KOPT-K1 (cell line): ENCODE data around the gene FAM118A.
A peak's percentile ranks its signal among the peaks of the same experiment; 100 is the strongest.
"Not testable (repeated sequence)": the region's sequence is repeated elsewhere in the genome, so short reads cannot be mapped to it uniquely, and the experiment has no call there.

Experiments used
- H3K27ac ChIP-seq: fragments of 200-600 bp; sonication (generic); 2 replicates; pipeline ENCODE4 v1.5.1; 2016; ENCODE audit warnings: antibody characterized with exemption, mild to moderate bottlenecking, low read depth, low read length; ENCODE audit not compliant: poor library complexity, severe bottlenecking
- H3K36me3 ChIP-seq: fragments of 200-600 bp; sonication (generic); 2 replicates; pipeline ENCODE4 v1.5.1; 2017; ENCODE audit warnings: antibody characterized with exemption, mild to moderate bottlenecking, low read length, moderate library complexity; ENCODE audit not compliant: insufficient read depth
- H3K9me3 ChIP-seq: fragments of 200-600 bp; sonication (generic); 2 replicates; pipeline ENCODE4 v1.5.1; 2017; ENCODE audit warnings: antibody characterized with exemption, low read length, mild to moderate bottlenecking; ENCODE audit not compliant: insufficient read depth, poor library complexity, severe bottlenecking

FAM118A gene

DNA sequence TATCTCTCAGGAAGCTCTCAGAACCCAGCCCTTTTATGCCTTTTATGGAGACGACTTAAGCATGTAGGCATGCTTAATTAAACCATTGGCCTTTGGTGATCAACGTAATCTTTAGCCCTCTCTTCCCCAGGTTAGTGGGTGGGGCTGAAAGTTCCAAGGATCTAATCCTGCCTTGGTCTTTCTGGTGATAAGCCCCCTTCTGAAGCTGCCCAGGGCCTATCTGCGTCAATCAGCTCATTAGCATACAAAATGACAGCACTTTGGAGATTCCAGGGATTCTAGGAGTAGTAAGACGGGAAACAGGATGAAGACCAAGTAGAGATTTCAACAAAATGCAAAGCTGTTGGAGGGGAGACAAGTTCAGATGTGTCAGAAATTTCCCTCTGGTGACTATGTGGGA, 3.1 kb downstream of the FAM118A start:
- H3K36me3 ChIP-seq = no peaks in the 10 kb centered on the region
- no peaks in the 10 kb centered on the region for H3K9me3 ChIP-seq
- no peak overlapping the region for H3K27ac ChIP-seq

DNA sequence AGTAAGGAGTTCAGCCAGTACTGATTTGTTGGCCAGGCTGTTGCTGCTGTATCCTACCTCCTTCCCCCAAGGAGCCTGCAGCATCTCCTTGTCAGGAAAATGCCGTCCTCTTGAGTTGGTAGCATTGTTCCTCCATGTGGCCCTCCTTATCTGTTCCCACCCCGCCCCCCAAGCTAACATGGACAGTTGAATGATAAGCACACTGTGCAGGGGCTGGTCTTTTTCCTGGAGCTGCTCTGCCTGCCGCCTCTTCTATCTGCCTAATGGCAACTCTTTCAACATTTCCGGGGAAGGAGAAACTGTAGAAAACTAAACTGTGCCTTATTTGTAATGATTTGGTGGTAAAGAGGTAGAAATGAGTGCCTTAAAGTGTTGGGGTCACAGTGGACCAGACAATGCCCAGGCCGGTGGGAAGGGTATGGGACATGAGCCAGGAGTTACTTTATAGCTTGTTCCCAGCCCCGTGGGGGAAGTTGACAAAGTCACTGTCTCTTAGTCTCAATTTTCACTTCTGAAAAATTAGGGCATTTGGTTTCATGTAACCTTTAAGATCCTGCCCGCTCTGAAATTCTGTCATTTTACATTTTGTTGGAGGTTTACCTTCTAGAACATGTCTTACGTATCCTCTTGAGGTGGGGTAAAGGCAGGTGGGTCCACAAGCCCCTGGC, 4.5 kb downstream of the FAM118A start:
- H3K27ac ChIP-seq = no peak overlapping the region
- no peaks in the 10 kb centered on the region for H3K9me3 ChIP-seq
- H3K36me3 ChIP-seq = no peaks in the 10 kb centered on the region

DNA sequence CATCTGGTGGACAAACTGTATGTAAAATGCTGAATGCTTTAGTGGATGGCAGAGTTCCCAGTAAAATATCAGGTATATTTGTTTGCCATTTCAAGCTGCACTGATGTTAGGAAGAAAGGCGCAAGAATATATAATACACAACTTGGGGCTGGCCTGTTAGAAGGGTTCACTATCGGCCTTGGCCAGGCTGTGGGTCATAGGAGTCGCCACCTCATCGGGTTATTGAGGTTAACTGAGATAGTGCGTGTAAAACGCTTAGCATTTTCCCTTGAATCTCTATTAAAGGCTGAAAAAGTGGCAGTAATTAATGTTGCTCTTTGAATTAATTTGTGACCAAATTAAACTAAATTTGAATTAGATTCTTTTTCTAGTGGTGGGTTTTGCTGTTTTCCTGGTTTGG, 5.1 kb downstream of the FAM118A start:
- Histone ChIP-seq H3K27ac (no peak overlapping the region), H3K36me3 (no peaks in the 10 kb centered on the region), H3K9me3 (no peaks in the 10 kb centered on the region)

DNA sequence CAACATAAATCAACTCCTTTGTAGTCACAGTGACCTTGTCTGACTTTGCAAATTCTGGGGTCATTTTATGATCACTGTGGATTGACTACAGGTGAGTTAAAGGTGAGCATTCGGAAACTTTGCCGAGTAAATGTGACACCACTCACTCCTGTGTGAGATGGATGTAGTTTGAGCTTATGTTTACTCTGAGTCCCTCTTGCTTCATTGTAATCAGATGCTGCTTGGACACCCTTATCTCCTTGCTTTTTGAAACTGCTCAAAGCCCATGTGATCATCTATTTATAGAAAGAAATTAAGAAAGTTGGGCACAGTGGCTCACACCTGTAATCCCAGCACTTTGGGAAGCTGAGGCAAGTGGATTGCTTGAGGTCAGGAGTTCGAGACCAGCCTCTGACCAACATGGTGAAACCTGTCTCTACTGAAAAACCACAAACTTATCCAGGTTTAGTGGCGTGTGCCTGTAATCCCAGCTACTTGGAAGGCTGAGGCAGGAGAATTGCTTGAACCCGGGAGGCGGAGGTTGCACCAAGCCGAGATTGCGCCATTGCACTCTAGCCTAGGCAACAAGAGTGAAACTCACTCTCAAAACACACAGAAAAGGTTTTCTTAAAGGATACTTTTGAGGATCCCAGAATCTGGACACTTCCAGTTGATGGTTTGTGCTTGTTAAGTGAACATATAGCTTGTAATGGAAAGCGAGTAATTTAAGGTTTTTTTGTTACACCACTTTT, 7.2 kb downstream of the FAM118A start:
- Histone ChIP-seq H3K9me3 (no peaks in the 10 kb centered on the region), H3K27ac (no peak overlapping the region), H3K36me3 (no peaks in the 10 kb centered on the region)

DNA sequence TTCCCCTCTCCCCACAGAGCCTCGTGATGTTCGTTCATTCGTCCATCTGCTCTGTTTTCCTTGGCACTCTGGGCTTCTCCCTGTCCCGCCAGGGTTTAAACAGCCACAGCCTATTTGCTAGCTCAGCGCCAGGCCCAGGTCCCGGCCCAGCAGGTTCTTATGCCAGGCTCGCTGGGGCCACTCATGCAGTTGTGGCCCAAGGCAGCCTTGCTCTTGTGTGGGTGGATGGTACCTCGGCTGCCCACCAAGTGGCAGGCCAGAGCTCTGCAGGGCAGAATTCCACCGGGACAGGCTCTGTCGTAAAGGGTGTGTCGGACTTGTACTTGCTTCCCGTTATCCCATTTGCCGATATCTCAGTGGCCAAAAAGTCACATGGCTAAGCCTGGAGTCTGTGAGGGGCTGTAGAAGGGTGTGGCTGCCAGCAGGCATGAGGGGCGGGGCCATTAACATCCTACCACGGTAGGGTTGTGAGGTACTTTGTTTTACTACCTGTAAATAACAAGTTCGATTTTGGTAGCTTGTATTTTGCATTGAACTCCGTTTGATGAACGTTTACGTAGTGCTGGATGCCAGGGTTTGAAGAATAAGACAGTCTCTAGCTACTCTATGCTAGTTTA, 7.9 kb downstream of the FAM118A start:
- no peak overlapping the region for H3K27ac ChIP-seq
- no peaks in the 10 kb centered on the region for H3K9me3 ChIP-seq
- peaks cover 4% of the 10 kb centered on the region; the same call in 1 of the 2 replicates for H3K36me3 ChIP-seq

DNA sequence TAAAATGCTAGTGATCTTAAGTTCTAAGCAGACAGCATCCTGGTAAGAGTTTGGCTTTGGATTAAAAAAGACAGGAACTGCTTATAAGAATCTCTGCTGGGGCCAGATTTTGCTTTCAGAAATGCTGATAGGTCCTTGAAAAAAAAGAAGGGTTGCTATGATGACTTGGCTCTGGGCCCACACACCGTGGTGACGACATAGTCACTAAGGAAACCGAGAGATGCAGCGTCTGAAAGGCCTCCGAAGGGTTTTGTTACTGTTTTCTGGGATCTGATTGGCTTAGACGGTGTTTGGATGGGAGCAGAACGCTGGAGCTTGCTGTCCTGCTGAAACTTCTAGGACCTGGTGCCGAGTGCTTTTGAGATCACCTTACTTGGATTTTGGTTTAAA, 8.4 kb downstream of the FAM118A start:
- Histone ChIP-seq H3K27ac (peak overlapping the region; percentile 17), H3K9me3 (no peaks in the 10 kb centered on the region), H3K36me3 (peaks cover 9% of the 10 kb centered on the region; the same call in 1 of the 2 replicates)

DNA sequence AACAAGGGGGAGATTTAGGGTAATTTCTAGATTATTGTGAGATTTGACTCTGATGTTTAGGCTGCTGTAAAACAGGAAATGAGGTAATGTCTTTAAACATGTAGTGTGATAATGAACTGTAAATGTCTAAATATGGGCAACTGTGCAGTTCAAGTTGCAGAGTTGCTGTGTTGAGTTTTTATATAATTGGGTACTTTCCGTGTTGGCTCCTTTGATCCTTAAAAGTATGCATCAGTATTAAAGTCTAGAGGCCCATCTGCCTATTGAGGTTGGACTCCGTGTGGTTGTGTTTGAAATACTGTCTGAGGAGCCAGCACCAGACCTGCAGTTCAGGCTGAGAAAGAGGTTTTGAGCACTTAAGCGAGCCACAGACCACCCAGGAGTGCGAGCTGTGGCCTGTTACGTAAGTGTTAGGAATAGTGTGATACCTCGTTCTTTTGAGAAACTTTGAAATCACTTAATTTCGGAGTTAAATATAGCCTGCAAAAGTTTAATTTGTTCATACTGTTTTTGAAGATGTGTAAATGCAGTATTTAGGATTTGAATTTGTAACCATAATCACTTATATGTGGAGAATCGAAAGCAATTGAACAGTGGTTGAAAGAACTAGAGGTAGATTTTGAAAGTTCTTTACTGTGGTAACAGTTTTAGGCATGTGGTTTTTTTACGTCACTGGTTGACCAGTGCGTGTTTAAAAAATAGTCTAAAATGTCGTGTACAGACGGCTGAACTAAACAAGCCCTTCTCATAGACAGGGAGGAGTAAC, 9.0 kb downstream of the FAM118A start:
- Histone ChIP-seq H3K27ac (peak overlapping the region; percentile 17), H3K36me3 (peaks cover 15% of the 10 kb centered on the region; the same call in 1 of the 2 replicates)

DNA sequence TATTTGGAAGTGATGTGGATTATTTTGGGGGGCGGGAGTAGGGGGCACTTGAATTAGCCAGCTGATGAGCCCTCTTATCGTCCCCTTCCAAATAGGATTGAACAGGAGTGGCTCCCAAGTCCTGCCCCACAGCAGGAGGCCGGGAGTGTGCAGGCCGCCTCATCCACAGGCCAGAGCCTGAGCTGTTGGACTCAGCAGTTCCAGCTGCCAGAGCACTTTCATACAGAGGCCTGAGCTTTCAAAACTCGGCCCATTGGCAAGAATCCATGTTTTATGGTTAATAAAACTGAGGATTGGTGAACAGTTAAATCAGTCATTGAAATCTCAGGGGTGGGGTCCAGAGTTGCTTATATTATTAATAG, 9.6 kb downstream of the FAM118A start:
- H3K27ac ChIP-seq = no peak overlapping the region
- no peaks in the 10 kb centered on the region for H3K9me3 ChIP-seq
- H3K36me3 ChIP-seq = peaks cover 21% of the 10 kb centered on the region; the same call in 1 of the 2 replicates

More for the DNA sequence above, 9.0 kb downstream of the FAM118A start:
- no peaks in the 10 kb centered on the region for H3K9me3 ChIP-seq

DNA sequence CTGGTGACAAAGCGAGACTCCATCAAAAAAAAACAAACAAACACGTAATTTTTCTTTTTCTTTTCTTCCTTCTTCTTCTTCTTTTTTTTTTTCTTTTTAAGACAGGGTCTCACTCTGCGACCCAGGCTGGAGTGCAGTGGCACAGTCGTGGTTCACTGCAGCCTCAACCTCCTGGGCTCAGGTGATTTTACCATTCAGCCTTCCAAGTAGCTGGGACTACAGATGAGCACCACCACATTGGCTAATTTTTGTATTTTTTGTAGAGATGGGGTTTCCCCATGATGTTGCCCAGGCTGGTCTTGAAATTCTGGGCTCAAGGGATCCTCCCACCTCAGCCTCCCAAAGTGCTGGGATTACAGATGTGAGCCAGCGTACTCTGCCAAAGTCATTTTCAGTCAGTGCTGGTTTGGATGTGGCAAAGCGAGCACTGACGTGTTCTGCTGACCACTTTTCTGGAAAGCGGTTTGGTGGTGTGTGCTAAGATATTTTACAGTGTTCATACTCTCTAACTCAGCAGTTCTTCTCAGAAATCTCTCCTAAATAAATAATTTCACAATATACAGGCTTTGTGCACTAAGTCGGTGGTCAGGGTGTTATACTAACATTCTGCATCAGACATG, 10.7 kb downstream of the FAM118A start:
- Histone ChIP-seq H3K36me3 (peaks cover 30% of the 10 kb centered on the region; the same call in 1 of the 2 replicates), H3K27ac (no peak overlapping the region), H3K9me3 (no peaks in the 10 kb centered on the region)

DNA sequence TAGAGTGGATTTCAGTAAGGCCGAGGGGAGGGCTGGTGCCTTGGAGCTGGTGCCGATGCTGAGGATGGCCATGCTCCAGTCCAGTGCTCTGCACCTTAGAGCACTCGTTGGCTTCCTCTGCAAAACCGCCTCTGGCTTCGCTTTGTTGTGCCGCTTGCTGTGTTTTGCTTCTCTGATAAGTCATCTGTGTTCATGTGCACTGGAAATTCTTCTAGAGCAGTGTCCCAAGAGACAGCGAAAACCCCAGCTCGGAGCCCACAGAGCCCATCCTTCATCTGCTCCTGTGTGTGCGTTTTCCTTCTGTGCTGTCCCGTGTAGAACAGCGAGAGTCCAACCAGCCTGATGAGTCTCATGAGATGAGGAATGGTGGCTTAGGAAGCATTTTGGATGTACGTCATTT, 12.1 kb downstream of the FAM118A start:
- Histone ChIP-seq H3K27ac (no peak overlapping the region), H3K9me3 (no peaks in the 10 kb centered on the region), H3K36me3 (peaks cover 30% of the 10 kb centered on the region; the same call in 1 of the 2 replicates)

DNA sequence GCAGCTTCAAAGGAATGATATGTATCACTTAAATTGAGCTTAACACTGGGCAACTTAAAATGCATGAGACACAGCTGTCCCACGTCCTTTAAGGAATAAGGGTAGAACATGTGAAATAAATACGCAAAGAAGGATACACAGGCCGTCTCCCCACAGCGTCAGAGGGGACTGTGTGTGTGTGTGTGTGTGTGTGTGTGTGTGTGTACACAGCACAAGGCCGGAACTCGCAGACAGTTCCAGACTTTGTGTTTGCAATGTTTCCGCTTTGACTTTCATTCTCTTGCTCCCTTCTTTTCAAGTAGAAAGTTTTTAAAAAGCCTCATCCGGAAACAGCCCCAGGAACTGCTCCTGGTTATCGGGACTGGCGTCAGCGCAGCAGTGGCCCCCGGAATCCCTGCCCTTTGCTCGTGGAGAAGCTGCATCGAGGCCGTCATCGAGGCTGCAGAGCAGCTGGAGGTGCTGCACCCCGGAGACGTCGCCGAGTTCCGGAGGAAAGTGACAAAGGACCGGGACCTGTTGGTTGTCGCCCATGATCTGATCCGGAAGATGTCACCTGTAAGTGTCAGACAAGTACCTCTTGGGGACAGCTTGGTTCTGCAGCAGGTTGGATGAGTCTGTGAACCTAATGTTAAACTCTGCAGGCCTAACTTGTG, 13.3 kb downstream of the FAM118A start:
- Histone ChIP-seq H3K36me3 (peaks cover 37% of the 10 kb centered on the region; the same call in 1 of the 2 replicates), H3K9me3 (no peaks in the 10 kb centered on the region), H3K27ac (no peak overlapping the region)

DNA sequence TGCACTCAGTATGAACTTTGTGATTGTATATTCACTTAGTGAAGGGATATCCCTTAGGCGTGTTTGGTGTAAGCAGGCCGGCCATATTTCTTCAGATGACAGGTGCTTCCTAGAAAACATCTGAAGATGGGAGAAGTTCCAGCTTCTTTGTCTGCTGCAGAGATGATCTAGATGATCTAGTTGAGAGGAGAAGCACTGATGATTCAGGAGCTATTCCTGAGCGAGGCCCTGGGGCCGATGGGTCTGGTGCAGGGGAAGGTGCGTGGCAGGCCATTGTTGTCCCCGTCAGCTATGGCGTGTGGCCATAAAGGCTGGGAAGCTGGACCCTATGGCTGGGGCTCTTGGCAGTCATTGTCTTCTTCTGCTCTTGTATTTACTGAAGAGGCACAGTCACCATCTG, 14.0 kb downstream of the FAM118A start:
- H3K27ac ChIP-seq = no peak overlapping the region
- H3K36me3 ChIP-seq = peaks cover 43% of the 10 kb centered on the region; the same call in 1 of the 2 replicates
- H3K9me3 ChIP-seq = no peaks in the 10 kb centered on the region

DNA sequence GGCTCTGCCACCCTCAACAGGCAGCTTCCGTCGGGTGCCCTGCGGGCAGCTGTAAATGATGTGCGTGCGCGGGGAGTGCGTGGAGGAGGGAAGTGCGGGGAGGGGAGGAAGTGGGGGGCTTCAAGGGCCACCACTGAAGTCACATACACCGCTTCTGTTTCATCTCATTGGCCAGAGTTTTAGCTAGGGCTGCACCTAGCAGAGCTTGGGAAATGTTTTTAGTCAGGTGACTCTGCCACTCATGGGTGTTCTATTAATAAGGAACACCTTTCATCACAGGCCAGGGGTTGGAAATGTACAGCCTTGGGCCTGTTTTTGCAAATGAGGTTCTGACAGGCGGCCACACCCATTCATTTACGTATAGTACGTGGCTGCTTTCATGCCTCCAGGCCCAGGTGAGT, 14.6 kb downstream of the FAM118A start:
- H3K27ac ChIP-seq = no peak overlapping the region
- peaks cover 49% of the 10 kb centered on the region; the same call in 1 of the 2 replicates for H3K36me3 ChIP-seq
- no peaks in the 10 kb centered on the region for H3K9me3 ChIP-seq

DNA sequence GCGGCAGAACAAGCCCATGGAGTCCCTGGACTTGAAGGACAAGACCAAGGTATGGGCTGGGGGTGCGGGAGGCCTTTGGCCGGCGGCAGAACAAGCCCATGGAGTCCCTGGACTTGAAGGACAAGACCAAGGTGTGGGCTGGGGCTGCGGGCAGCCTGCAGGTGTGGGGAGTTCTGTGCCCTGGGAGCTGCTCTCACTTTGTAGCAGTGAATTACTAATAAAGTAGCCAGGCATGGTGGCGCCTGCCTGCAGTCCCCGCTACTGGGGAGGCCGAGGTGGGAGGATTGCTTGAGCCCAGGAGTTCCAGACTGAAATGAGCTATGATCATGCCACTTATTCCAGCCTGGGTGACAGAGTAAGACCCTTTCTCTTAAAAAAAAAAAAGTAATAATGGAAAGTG, 18.5 kb downstream of the FAM118A start:
- not testable (repeated sequence) for H3K27ac ChIP-seq, H3K9me3 ChIP-seq
- H3K36me3 ChIP-seq = peaks cover 69% of the 10 kb centered on the region; the same call in 1 of the 2 replicates
